ENCODE results near the gene UXT.
"Not testable (repeated sequence)": the region's sequence is repeated elsewhere in the genome, so short reads cannot be mapped to it uniquely, and the experiment has no call there.

Gene UXT

GRCh38 chrX:47674776-47675175 is 15.8 kb upstream of the UXT start:
- Histone ChIP-seq H3K4ac (ENCODE audit: low read depth, low read length) (no peak overlapping the region), H3K23ac (ENCODE audit: low read length) (no peak overlapping the region), H3K4me2 (ENCODE audit: low read length) (no peak overlapping the region), H4K8ac (ENCODE audit: low read depth, low read length) (no peak overlapping the region), H2BK15ac (replicated peaks; ENCODE audit: low read depth) (no peak overlapping the region), H3K56ac (ENCODE audit: low read length) (no peak overlapping the region), H3K27me3 (ENCODE audit: insufficient read depth, low read length, poor library complexity) (no peaks in the 10 kb centered on the region), H2BK120ac (ENCODE audit: low read depth, low read length) (no peak overlapping the region), H3K4me1 (ENCODE audit: control insufficient read depth, low read depth, low read length) (no peaks in the 10 kb centered on the region), H2BK5ac (ENCODE audit: low read length) (no peak overlapping the region), H3K9ac (ENCODE audit: low read length) (no peak overlapping the region), H3K27ac (ENCODE audit: low read depth, low read length) (no peak overlapping the region), H3K79me2 (ENCODE audit: control insufficient read depth, insufficient read depth, low read length) (no peaks in the 10 kb centered on the region), H4K5ac (ENCODE audit: low read length) (no peak overlapping the region), H3K36me3 (ENCODE audit: control insufficient read depth, insufficient read depth, low read length) (no peaks in the 10 kb centered on the region), H3K18ac (ENCODE audit: low read length) (no peak overlapping the region), H2AK5ac (ENCODE audit: low read length) (no peak overlapping the region), H3K4me3 (ENCODE audit: low read length) (no peak overlapping the region), H3K79me1 (ENCODE audit: low read length) (no peaks in the 10 kb centered on the region)
- no CpG with 5 or more reads among the region's 5 CpGs for WGBS (ENCODE audit: extremely low coverage, insufficient coverage, low lambda C conversion rate)
- no peak for DNase-seq

- not testable (repeated sequence) for H3K56ac ChIP-seq (ENCODE audit: low read length); H3K18ac ChIP-seq (ENCODE audit: low read length); H4K5ac ChIP-seq (ENCODE audit: low read length); H3K36me3 ChIP-seq (ENCODE audit: control insufficient read depth, insufficient read depth, low read length); H3K23ac ChIP-seq (ENCODE audit: low read length); H2BK15ac ChIP-seq (replicated peaks; ENCODE audit: low read depth); DNase-seq; H3K79me2 ChIP-seq (ENCODE audit: control insufficient read depth, insufficient read depth, low read length); H3K4me2 ChIP-seq (ENCODE audit: low read length); H3K4me1 ChIP-seq (ENCODE audit: control insufficient read depth, low read depth, low read length); H4K8ac ChIP-seq (ENCODE audit: low read depth, low read length); H3K27me3 ChIP-seq (ENCODE audit: insufficient read depth, low read length, poor library complexity); H3K4me3 ChIP-seq (ENCODE audit: low read length); H2BK5ac ChIP-seq (ENCODE audit: low read length); H2BK120ac ChIP-seq (ENCODE audit: low read depth, low read length); H3K9ac ChIP-seq (ENCODE audit: low read length); H3K27ac ChIP-seq (ENCODE audit: low read depth, low read length); H3K4ac ChIP-seq (ENCODE audit: low read depth, low read length); H3K79me1 ChIP-seq (ENCODE audit: low read length); H2AK5ac ChIP-seq (ENCODE audit: low read length)
- WGBS (ENCODE audit: extremely low coverage, insufficient coverage, low lambda C conversion rate), result no CpG with 5 or more reads among the region's 4 CpGs
These were observed 6.8 kb upstream of the UXT start for GRCh38 chrX:47665797-47666196.

- Histone ChIP-seq H3K36me3 (ENCODE audit: control insufficient read depth, insufficient read depth, low read length) (no peaks in the 10 kb centered on the region), H3K27ac (ENCODE audit: low read depth, low read length) (no peak overlapping the region), H3K4ac (ENCODE audit: low read depth, low read length) (no peak overlapping the region), H2BK120ac (ENCODE audit: low read depth, low read length) (no peak overlapping the region), H3K79me1 (ENCODE audit: low read length) (no peaks in the 10 kb centered on the region), H3K56ac (ENCODE audit: low read length) (no peak overlapping the region), H3K4me3 (ENCODE audit: low read length) (no peak overlapping the region), H2BK5ac (ENCODE audit: low read length) (no peak overlapping the region), H3K4me1 (ENCODE audit: control insufficient read depth, low read depth, low read length) (no peaks in the 10 kb centered on the region), H3K9ac (ENCODE audit: low read length) (no peak overlapping the region), H4K5ac (ENCODE audit: low read length) (no peak overlapping the region), H4K8ac (ENCODE audit: low read depth, low read length) (no peak overlapping the region), H3K23ac (ENCODE audit: low read length) (no peak overlapping the region), H2BK15ac (replicated peaks; ENCODE audit: low read depth) (no peak overlapping the region), H3K79me2 (ENCODE audit: control insufficient read depth, insufficient read depth, low read length) (no peaks in the 10 kb centered on the region), H3K27me3 (ENCODE audit: insufficient read depth, low read length, poor library complexity) (no peaks in the 10 kb centered on the region), H3K18ac (ENCODE audit: low read length) (no peak overlapping the region), H3K4me2 (ENCODE audit: low read length) (no peak overlapping the region), H2AK5ac (ENCODE audit: low read length) (no peak overlapping the region)
- WGBS (ENCODE audit: extremely low coverage, insufficient coverage, low lambda C conversion rate), result no CpG with 5 or more reads among the region's 5 CpGs
- no peak for DNase-seq
These were observed 5.8 kb upstream of the UXT start for GRCh38 chrX:47664737-47665136.

GRCh38 chrX:47662144-47662657 is 3.2 kb upstream of the UXT start:
- no peak overlapping the region for H3K23ac ChIP-seq (ENCODE audit: low read length)
- H3K27me3 ChIP-seq (ENCODE audit: insufficient read depth, low read length, poor library complexity), result no peaks in the 10 kb centered on the region
- H4K5ac ChIP-seq (ENCODE audit: low read length), result no peak overlapping the region
- H3K4me1 ChIP-seq (ENCODE audit: control insufficient read depth, low read depth, low read length), result no peaks in the 10 kb centered on the region
- no peak overlapping the region for H2AK5ac ChIP-seq (ENCODE audit: low read length)
- no peaks in the 10 kb centered on the region for H3K36me3 ChIP-seq (ENCODE audit: control insufficient read depth, insufficient read depth, low read length)
- no peak overlapping the region for H4K8ac ChIP-seq (ENCODE audit: low read depth, low read length)
- H3K79me2 ChIP-seq (ENCODE audit: control insufficient read depth, insufficient read depth, low read length), result no peaks in the 10 kb centered on the region
- H2BK15ac ChIP-seq (replicated peaks; ENCODE audit: low read depth), result no peak overlapping the region
- H2BK5ac ChIP-seq (ENCODE audit: low read length), result no peak overlapping the region
- H3K9ac ChIP-seq (ENCODE audit: low read length), result no peak overlapping the region
- H3K4me3 ChIP-seq (ENCODE audit: low read length), result no peak overlapping the region
- WGBS (ENCODE audit: extremely low coverage, insufficient coverage, low lambda C conversion rate), result no CpG with 5 or more reads among the region's 1 CpG
- no peaks in the 10 kb centered on the region for H3K79me1 ChIP-seq (ENCODE audit: low read length)
- no peak overlapping the region for H3K18ac ChIP-seq (ENCODE audit: low read length)
- no peak overlapping the region for H3K4me2 ChIP-seq (ENCODE audit: low read length)
- no peak overlapping the region for H3K4ac ChIP-seq (ENCODE audit: low read depth, low read length)
- no peak overlapping the region for H2BK120ac ChIP-seq (ENCODE audit: low read depth, low read length)
- peak; percentile 38 for DNase-seq
- H3K27ac ChIP-seq (ENCODE audit: low read depth, low read length), result no peak overlapping the region
- H3K56ac ChIP-seq (ENCODE audit: low read length), result no peak overlapping the region

- H3K27me3 ChIP-seq (ENCODE audit: insufficient read depth, low read length, poor library complexity), result no peaks in the 10 kb centered on the region
- no peaks in the 10 kb centered on the region for H3K79me2 ChIP-seq (ENCODE audit: control insufficient read depth, insufficient read depth, low read length)
- no peak overlapping the region for H4K8ac ChIP-seq (ENCODE audit: low read depth, low read length)
- H2AK5ac ChIP-seq (ENCODE audit: low read length), result no peak overlapping the region
- no peak overlapping the region for H3K18ac ChIP-seq (ENCODE audit: low read length)
- no peaks in the 10 kb centered on the region for H3K36me3 ChIP-seq (ENCODE audit: control insufficient read depth, insufficient read depth, low read length)
- no peak overlapping the region for H3K4me3 ChIP-seq (ENCODE audit: low read length)
- no peak overlapping the region for H4K5ac ChIP-seq (ENCODE audit: low read length)
- WGBS (ENCODE audit: extremely low coverage, insufficient coverage, low lambda C conversion rate), result no CpG with 5 or more reads among the region's 7 CpGs
- no peak overlapping the region for H2BK5ac ChIP-seq (ENCODE audit: low read length)
- no peak for DNase-seq
- no peak overlapping the region for H3K4ac ChIP-seq (ENCODE audit: low read depth, low read length)
- no peak overlapping the region for H2BK120ac ChIP-seq (ENCODE audit: low read depth, low read length)
- H3K27ac ChIP-seq (ENCODE audit: low read depth, low read length), result no peak overlapping the region
- no peak overlapping the region for H2BK15ac ChIP-seq (replicated peaks; ENCODE audit: low read depth)
- no peak overlapping the region for H3K9ac ChIP-seq (ENCODE audit: low read length)
- no peak overlapping the region for H3K56ac ChIP-seq (ENCODE audit: low read length)
- H3K4me2 ChIP-seq (ENCODE audit: low read length), result no peak overlapping the region
- H3K23ac ChIP-seq (ENCODE audit: low read length), result no peak overlapping the region
- no peaks in the 10 kb centered on the region for H3K79me1 ChIP-seq (ENCODE audit: low read length)
- H3K4me1 ChIP-seq (ENCODE audit: control insufficient read depth, low read depth, low read length), result no peaks in the 10 kb centered on the region
These were observed 2.6 kb upstream of the UXT start for GRCh38 chrX:47661539-47661938.

GRCh38 chrX:47659421-47659726 is 394 bp upstream of the UXT start:
- no peaks in the 10 kb centered on the region for H3K79me2 ChIP-seq (ENCODE audit: control insufficient read depth, insufficient read depth, low read length)
- no peaks in the 10 kb centered on the region for H3K4me1 ChIP-seq (ENCODE audit: control insufficient read depth, low read depth, low read length)
- no CpG with 5 or more reads among the region's 8 CpGs for WGBS (ENCODE audit: extremely low coverage, insufficient coverage, low lambda C conversion rate)
- H3K18ac ChIP-seq (ENCODE audit: low read length), result no peak overlapping the region
- no peaks in the 10 kb centered on the region for H3K79me1 ChIP-seq (ENCODE audit: low read length)
- H3K4me3 ChIP-seq (ENCODE audit: low read length), result no peak overlapping the region
- H3K23ac ChIP-seq (ENCODE audit: low read length), result no peak overlapping the region
- H3K36me3 ChIP-seq (ENCODE audit: control insufficient read depth, insufficient read depth, low read length), result no peaks in the 10 kb centered on the region
- H2BK5ac ChIP-seq (ENCODE audit: low read length), result no peak overlapping the region
- no peak overlapping the region for H3K4me2 ChIP-seq (ENCODE audit: low read length)
- H3K9ac ChIP-seq (ENCODE audit: low read length), result no peak overlapping the region
- H2AK5ac ChIP-seq (ENCODE audit: low read length), result no peak overlapping the region
- H2BK15ac ChIP-seq (replicated peaks; ENCODE audit: low read depth), result no peak overlapping the region
- H3K56ac ChIP-seq (ENCODE audit: low read length), result no peak overlapping the region
- no peak overlapping the region for H3K27ac ChIP-seq (ENCODE audit: low read depth, low read length)
- H3K4ac ChIP-seq (ENCODE audit: low read depth, low read length), result peak overlapping the region; percentile 62
- no peaks in the 10 kb centered on the region for H3K27me3 ChIP-seq (ENCODE audit: insufficient read depth, low read length, poor library complexity)
- peak overlapping the region; percentile 56 for H4K8ac ChIP-seq (ENCODE audit: low read depth, low read length)
- no peak for DNase-seq
- H4K5ac ChIP-seq (ENCODE audit: low read length), result no peak overlapping the region
- no peak overlapping the region for H2BK120ac ChIP-seq (ENCODE audit: low read depth, low read length)
